Endodermal cell (in vitro differentiated cells): ENCODE results near the gene SH3TC1. TPM values are rescaled to one million over a fixed set of nuclear protein-coding genes. Genes with fewer than 3 reads are reported as not detected.

Experiments
- DNase-seq: peaks from one replicate; pipeline ENCODE4 v3.0.0-alpha.2; 2017
- H3K27ac ChIP-seq: 2 replicates; pipeline ENCODE4 v1.5.1; 2013; ENCODE audit warnings: mild to moderate bottlenecking, low read depth, low read length, moderate library complexity
- H3K27me3 ChIP-seq: 2 replicates; pipeline ENCODE4 v1.6.1; 2013; ENCODE audit warnings: mild to moderate bottlenecking, low read length, moderate library complexity; ENCODE audit not compliant: insufficient read depth, control insufficient read depth, poor library complexity, severe bottlenecking
- H3K36me3 ChIP-seq: 2 replicates; pipeline ENCODE4 v1.7.0; 2013; ENCODE audit warnings: mild to moderate bottlenecking, low read length, moderate library complexity; ENCODE audit not compliant: control insufficient read depth, insufficient read depth
- H3K4me1 ChIP-seq: one replicate; pipeline ENCODE4 v1.7.0; 2013; ENCODE audit warnings: low read length; ENCODE audit not compliant: control insufficient read depth, insufficient read depth
- H3K4me3 ChIP-seq: 2 replicates; pipeline ENCODE4 v1.5.1; 2013; ENCODE audit warnings: mild to moderate bottlenecking, low read length, moderate library complexity
- H3K9ac ChIP-seq: 2 replicates; pipeline ENCODE4 v1.6.1; 2013; ENCODE audit warnings: mild to moderate bottlenecking, low read length, moderate library complexity; ENCODE audit not compliant: poor library complexity, severe bottlenecking; ENCODE audit errors: extremely low read depth
- H3K9me3 ChIP-seq: 2 replicates; pipeline ENCODE4 v1.6.1; 2013; ENCODE audit warnings: mild to moderate bottlenecking, low read length, moderate library complexity; ENCODE audit not compliant: control insufficient read depth
- H3K27ac Mint-ChIP-seq: 2 replicates; pipeline ENCODE4 v1.8.0; 2020; ENCODE audit warnings: mixed read lengths
- H3K27me3 Mint-ChIP-seq: 2 replicates; pipeline ENCODE4 v1.8.0; 2021; ENCODE audit warnings: mild to moderate bottlenecking, mixed read lengths; ENCODE audit not compliant: insufficient read depth
- H3K36me3 Mint-ChIP-seq: 2 replicates; pipeline ENCODE4 v1.8.0; 2020; ENCODE audit warnings: low read depth, mixed read lengths
- H3K4me1 Mint-ChIP-seq: 2 replicates; pipeline ENCODE4 v1.8.0; 2020; ENCODE audit warnings: mixed read lengths
- H3K4me3 Mint-ChIP-seq: 2 replicates; pipeline ENCODE4 v1.8.0; 2020; ENCODE audit warnings: mild to moderate bottlenecking, moderate library complexity, mixed read lengths
- H3K9me3 Mint-ChIP-seq: 2 replicates; pipeline ENCODE4 v1.8.0; 2020; ENCODE audit warnings: mild to moderate bottlenecking, mixed read lengths
- CTCF ChIP-seq: fragments of 200-600 bp; sonication (generic); conservative IDR thresholded peaks from 2 replicates; pipeline ENCODE4 v1.5.0; 2021; ENCODE audit warnings: antibody characterized with exemption, mild to moderate bottlenecking
- WGBS, 2 experiments: methylation state at CpG; one replicate each; pipeline versions ENCODE4 v1.1.5 to v1.1.7; 2013; ENCODE audit warnings: missing lambda C conversion rate in 2 of 2, mixed read lengths in 1 of 2; ENCODE audit not compliant: insufficient coverage in 1 of 2, insufficient read length in 1 of 2; 5-methylcytosine and 5-hydroxymethylcytosine counted together
- total RNA-seq, 2 donors: library from RNA; stranded (reverse); fragmentation: NEBNext Ultra II Directional in 1 of 2; extraction: Animal tissue kit (Norgen Biotek cat#: 25700) in 1 of 2; gene quantifications; 2 replicates in 1 of 2; 3 replicates in 1 of 2; pipeline ENCODE4 v1.2.1, GENCODE V29; 2021

The SH3TC1 gene
- total RNA-seq, 2 donors from 2014 or later = 1.9 to 2.6 TPM

GRCh38 chr4:8236920-8237195 lies 37.8 kb downstream of the SH3TC1 start:
- Histone ChIP-seq H3K9me3 (no peaks in the 10 kb centered on the region), H3K9ac (no peak overlapping the region), H3K4me3 (no peak overlapping the region), H3K27ac (no peak overlapping the region), H3K36me3 (no peaks in the 10 kb centered on the region), H3K4me1 (no peaks in the 10 kb centered on the region), H3K27me3 (no peaks in the 10 kb centered on the region)
- TF ChIP-seq CTCF = no peak
- no peak for DNase-seq
- Mint-ChIP-seq H3K27me3 (no peaks in the 10 kb centered on the region), H3K4me1 (no peaks in the 10 kb centered on the region), H3K36me3 (no peaks in the 10 kb centered on the region), H3K27ac (no peak overlapping the region), H3K4me3 (no peak overlapping the region), H3K9me3 (no peaks in the 10 kb centered on the region)
- WGBS, 2 experiments = 93 to 99% methylated on average over 9 of the region's 9 CpGs

- H3K27me3 Mint-ChIP-seq = no peaks in the 10 kb centered on the region
- Histone ChIP-seq H3K27me3 (no peaks in the 10 kb centered on the region), H3K4me1 (peaks cover under 1% of the 10 kb centered on the region), H3K27ac (no peak overlapping the region), H3K4me3 (no peak overlapping the region), H3K36me3 (no peaks in the 10 kb centered on the region), H3K9ac (no peak overlapping the region), H3K9me3 (no peaks in the 10 kb centered on the region)
- peaks cover 2% of the 10 kb centered on the region for H3K4me1 Mint-ChIP-seq
- DNase-seq = no peak
- WGBS, 2 experiments = 93 to 95% methylated on average over 11 to 29 of the region's 29 CpGs
- no peaks in the 10 kb centered on the region for H3K36me3 Mint-ChIP-seq
- H3K4me3 Mint-ChIP-seq = no peak overlapping the region
- H3K27ac Mint-ChIP-seq = no peak overlapping the region
- H3K9me3 Mint-ChIP-seq = no peaks in the 10 kb centered on the region
- no peak for TF ChIP-seq CTCF
Observed at GRCh38 chr4:8237256-8237989, 38.3 kb downstream of the SH3TC1 start.

- Mint-ChIP-seq H3K9me3 (no peaks in the 10 kb centered on the region), H3K4me3 (no peak overlapping the region), H3K27me3 (no peaks in the 10 kb centered on the region), H3K27ac (no peak overlapping the region), H3K4me1 (peaks cover 4% of the 10 kb centered on the region), H3K36me3 (no peaks in the 10 kb centered on the region)
- no peak for TF ChIP-seq CTCF
- H3K27ac ChIP-seq = no peak overlapping the region
- H3K9me3 ChIP-seq = no peaks in the 10 kb centered on the region
- peak; percentile 66 for DNase-seq
- H3K4me3 ChIP-seq = no peak overlapping the region
- peaks cover 6% of the 10 kb centered on the region for H3K4me1 ChIP-seq
- H3K36me3 ChIP-seq = no peaks in the 10 kb centered on the region
- no peak overlapping the region for H3K9ac ChIP-seq
- H3K27me3 ChIP-seq = no peaks in the 10 kb centered on the region
- WGBS, 2 experiments = 67 to 73% methylated on average over 7 to 14 of the region's 14 CpGs
Observed at GRCh38 chr4:8238036-8238511, 39.0 kb downstream of the SH3TC1 start.
